Measurements from ENCODE around the gene RABGGTA. TPM values are rescaled to one million over a fixed set of nuclear protein-coding genes. Genes with fewer than 3 reads are reported as not detected.

The RABGGTA gene
- total and polyA plus RNA-seq, 9 of the 15 experiments (the other 6 are each of a cell fraction or from before 2014, with no cell fraction given) = 4.5 to 24.2 (median 15.5) TPM

DNA sequence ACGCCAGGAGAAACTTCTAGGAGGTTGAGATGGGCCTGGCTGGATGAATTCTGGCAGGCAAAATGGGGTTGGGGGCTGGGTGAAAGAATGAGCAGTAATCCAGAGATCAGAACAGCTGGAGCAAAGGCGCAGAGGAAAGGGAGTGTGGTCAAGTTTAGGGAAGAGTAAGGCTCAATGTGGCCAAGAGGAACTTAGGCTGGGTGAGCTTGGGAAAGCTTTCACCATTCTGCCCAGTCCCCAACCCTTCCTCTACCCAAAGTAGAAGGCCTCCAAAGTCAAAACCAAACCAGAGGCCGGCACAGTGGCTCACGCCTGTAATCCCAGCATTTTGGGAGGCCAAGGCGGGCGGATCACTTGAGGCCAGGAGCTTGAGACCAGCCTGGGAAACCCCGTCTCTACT, 10.2 kb upstream of the RABGGTA start (continued):
- TF ChIP-seq ZNF174 (CRISPR knock-in tag; IDR thresholded peaks at IDR 0.05) (no peak), PPARD (CRISPR knock-in tag; IDR thresholded peaks at IDR 0.05) (no peak), HMGN3 (IDR thresholded peaks at IDR 0.05; ENCODE audit: borderline replicate concordance, extremely low read depth, insufficient read length, low read depth, low read length) (no peak), PML (IDR thresholded peaks at IDR 0.05; ENCODE audit: low read length) (no peak)

GRCh38 chr14:24280797-24281460, 9.5 kb upstream of the RABGGTA start:
- Histone ChIP-seq H3K4me1 (replicated peaks in 1 of 2; ENCODE audit: control insufficient read depth in 2 of 2, insufficient read depth in 2 of 2, low read length in 2 of 2) (peaks cover 0 to 3% of the 10 kb centered on the region in 2 experiments; a peak in 2 of 5 replicates), H3K9me1 (ENCODE audit: control insufficient read depth, insufficient read depth, low read length) (no peaks in the 10 kb centered on the region), H3K4me2 (ENCODE audit: insufficient read depth, low read length) (no peak overlapping the region), H3K36me3 (ENCODE audit: control insufficient read depth, insufficient read depth, low read length) (no peaks in the 10 kb centered on the region), H3K27me3 (ENCODE audit: control insufficient read depth in 2 of 2, insufficient read depth in 2 of 2, low read length in 2 of 2) (no peaks in the 10 kb centered on the region), H3K4me3 (no peak overlapping the region), H3K27ac (ENCODE audit: extremely low read depth, low read depth, low read length) (no peak overlapping the region), H2AFZ (ENCODE audit: low read depth, low read length) (no peak overlapping the region), H3K9me3 (replicated peaks; ENCODE audit: control insufficient read depth, insufficient read depth, low read depth, low read length) (no peaks in the 10 kb centered on the region), H4K20me1 (replicated peaks; ENCODE audit: control insufficient read depth, insufficient read depth, low read length) (no peaks in the 10 kb centered on the region), H3K9ac (ENCODE audit: insufficient read depth in 1 of 2, low read depth in 2 of 2, low read length in 2 of 2) (peak overlapping the region in 1 of 2 experiments; percentile 20; a peak in 1 of 4 replicates), H3K79me2 (ENCODE audit: control insufficient read depth, insufficient read depth, low read length) (no peaks in the 10 kb centered on the region)
- ChIA-PET POLR2A (interaction anchor here (0.6 to 2.2 kb wide), 4 partner anchors 9 to 994 kb away, joined by 3 to 7 read pairs (median 3); partner anchors contain the start of gene RABGGTA), CTCF (ENCODE audit: low intra/inter-chr PET ratio) (no interaction called here)
- FAIRE-seq (no peak), DNase-seq (ENCODE audit: extremely low read depth in 1 of 4, low spot score in 3 of 4) (no peak), ATAC-seq (no peak)
- BruUV-seq (replicated peaks) = no TSS peak
- 66% methylated on average over 3 of the region's 6 CpGs for whole genome bisulfite sequencing (ENCODE audit: insufficient coverage, low coverage, missing lambda C conversion rate)
- intact Hi-C loops (cut with micrococcal nuclease) = no loop called here
- in situ Hi-C loops (cut with MboI) = no loop called here
- TF ChIP-seq MEF2D (tag; conservative IDR thresholded peaks at IDR 0.05; ENCODE audit: low read depth) = no peak
- TF ChIP-seq SREBF2 (CRISPR knock-in tag; IDR thresholded peaks at IDR 0.05) = no peak
- no peak for TF ChIP-seq CHD7 (IDR thresholded peaks at IDR 0.05; ENCODE audit: low read depth, low read length)
- TF ChIP-seq DACH1 (IDR thresholded peaks at IDR 0.05; ENCODE audit: partially characterized antibody) = no peak
- TF ChIP-seq PTTG1 (tag; IDR thresholded peaks at IDR 0.05; ENCODE audit: low read depth) = no peak

Measured in K562 (cell line).